Measurements from ENCODE around the gene ARL5C. TPM values are rescaled to one million over a fixed set of nuclear protein-coding genes. Genes with fewer than 3 reads are reported as not detected.
A peak's percentile ranks its signal among the peaks of the same experiment; 100 is the strongest.

The ARL5C gene
- total RNA-seq, 1 experiment from 2014 or later, result not detected

- TF ChIP-seq HMGXB4 (CRISPR knock-in tag; IDR thresholded peaks at IDR 0.05), result 0 out of 2 replicates have a peak, but pooled peaks have one; percentile 26
Measured at GRCh38 chr17:39174920-39175694, 9.1 kb upstream of the ARL5C start (continued).

GRCh38 chr17:39173526-39174274 lies 7.7 kb upstream of the ARL5C start:
- POLR2A ChIA-PET, result interaction anchor here (2.1 kb wide), 1 partner anchor 8 kb away, joined by 21 read pairs; the partner anchor contains the start of gene ARL5C
- Mint-ChIP-seq H3K4me3 (no peak overlapping the region), H3K27ac (no peak overlapping the region), H3K36me3 (peaks cover 6% of the 10 kb centered on the region; the same call in 1 of the 2 replicates), H3K9me3 (peaks cover 4% of the 10 kb centered on the region), H3K27me3 (ENCODE audit: low read depth) (peaks cover 22% of the 10 kb centered on the region), H3K4me1 (peaks cover 41% of the 10 kb centered on the region)
- TF ChIP-seq KAT7 (CRISPR knock-in tag; IDR thresholded peaks at IDR 0.05; ENCODE audit: borderline replicate concordance), result no peak
- TF ChIP-seq NFYB (CRISPR knock-in tag; conservative IDR thresholded peaks at IDR 0.05; ENCODE audit: low read depth), result no peak
- TF ChIP-seq FOXP1 (CRISPR knock-in tag; IDR thresholded peaks at IDR 0.05; ENCODE audit: borderline replicate concordance), result no peak
- no peak for TF ChIP-seq USF1 (CRISPR knock-in tag; IDR thresholded peaks at IDR 0.05)
- TF ChIP-seq SP1 (CRISPR knock-in tag; conservative IDR thresholded peaks at IDR 0.05), result no peak
- TF ChIP-seq RELA (CRISPR knock-in tag; IDR thresholded peaks at IDR 0.05; ENCODE audit: borderline replicate concordance), result no peak
- no peak for TF ChIP-seq JAZF1 (CRISPR knock-in tag; IDR thresholded peaks at IDR 0.05)
- TF ChIP-seq ETV6 (CRISPR knock-in tag; IDR thresholded peaks at IDR 0.05), result no peak
- no peak for TF ChIP-seq ZNF416 (CRISPR knock-in tag; IDR thresholded peaks at IDR 0.05)
- TF ChIP-seq ELF4 (CRISPR knock-in tag; IDR thresholded peaks at IDR 0.05; ENCODE audit: low read depth), result no peak
- no peak for TF ChIP-seq PRRX2 (CRISPR knock-in tag; IDR thresholded peaks at IDR 0.05)
- TF ChIP-seq NFE2L1 (CRISPR knock-in tag; IDR thresholded peaks at IDR 0.05), result no peak
- no peak for TF ChIP-seq CDX4 (CRISPR knock-in tag; IDR thresholded peaks at IDR 0.05; ENCODE audit: borderline replicate concordance)
- TF ChIP-seq E2F4 (CRISPR knock-in tag; IDR thresholded peaks at IDR 0.05; ENCODE audit: borderline replicate concordance, low read depth), result no peak
- DNase-seq (ENCODE audit: low spot score) (no peak), ATAC-seq (no peak)
- CTCF ChIA-PET, result interaction anchor here (0.6 to 4.2 kb wide), 42 partner anchors 10 to 637 kb away, joined by 3 to 284 read pairs (median 6); partner anchors contain the start of genes ARL5C, CACNB1, FBXO47 and LASP1NB

- ATAC-seq (no peak), DNase-seq (ENCODE audit: low spot score) (no peak)
- H3K4me1 Mint-ChIP-seq, result peaks cover 41% of the 10 kb centered on the region
- H3K9me3 Mint-ChIP-seq, result peaks cover 9% of the 10 kb centered on the region
- no peak overlapping the region for H3K4me3 Mint-ChIP-seq
- ChIA-PET POLR2A (no interaction called here), CTCF (interaction anchor here (0.6 to 4.2 kb wide), 10 partner anchors 9 to 206 kb away, joined by 3 to 284 read pairs (median 40); partner anchors contain the start of genes ARL5C, CACNB1, FBXO47 and PLXDC1)
- no peak overlapping the region for H3K27ac Mint-ChIP-seq
- H3K27me3 Mint-ChIP-seq (ENCODE audit: low read depth), result peaks cover 22% of the 10 kb centered on the region
- TF ChIP-seq CTCF (IDR thresholded peaks at IDR 0.05) (no peak), ETV6 (CRISPR knock-in tag; IDR thresholded peaks at IDR 0.05) (no peak), RORB (CRISPR knock-in tag; IDR thresholded peaks at IDR 0.05) (no peak), KAT7 (CRISPR knock-in tag; IDR thresholded peaks at IDR 0.05; ENCODE audit: borderline replicate concordance) (no peak), FOXJ3 (CRISPR knock-in tag; IDR thresholded peaks at IDR 0.05; ENCODE audit: borderline replicate concordance) (no peak), MYBL2 (CRISPR knock-in tag; IDR thresholded peaks at IDR 0.05) (no peak), NFATC4 (CRISPR knock-in tag; IDR thresholded peaks at IDR 0.05) (no peak), PRRX2 (CRISPR knock-in tag; IDR thresholded peaks at IDR 0.05) (no peak), ZNF121 (CRISPR knock-in tag; IDR thresholded peaks at IDR 0.05) (no peak), JAZF1 (CRISPR knock-in tag; IDR thresholded peaks at IDR 0.05) (no peak), ZNF396 (CRISPR knock-in tag; IDR thresholded peaks at IDR 0.05; ENCODE audit: borderline replicate concordance) (no peak), EMX1 (CRISPR knock-in tag; IDR thresholded peaks at IDR 0.05) (no peak)
- H3K36me3 Mint-ChIP-seq, result peaks cover 6% of the 10 kb centered on the region
Measured at GRCh38 chr17:39173080-39173479, 7.1 kb upstream of the ARL5C start.

All from WTC11 (cell line).